OCI-LY7 (cell line): ENCODE data around the gene RINT1. TPM values are rescaled to one million over a fixed set of nuclear protein-coding genes. Genes with fewer than 3 reads are reported as not detected.

ENCODE experiments used
- Bru-seq: library from RNA; stranded (reverse); fragments of 400-500 nt; gene quantifications from one replicate; lab custom pipeline; 2021; lab: Mats Ljungman, UMichigan
- BruChase-seq, 2 experiments: library from RNA; stranded (reverse); fragments of 400-500 nt; gene quantifications; one replicate each; lab custom pipeline; 2021; lab: Mats Ljungman, UMichigan
- BruUV-seq: library from RNA; stranded (reverse); fragments of 400-500 nt; replicated peaks from 2 replicates; lab custom pipeline; 2021; lab: Mats Ljungman, UMichigan
- CTCF ChIA-PET: fragments of 300-600 bp; sonication (Branson Sonifier 250); formaldehyde crosslinking; loops from one replicate; lab custom pipeline; 2022; ENCODE audit warnings: antibody characterized with exemption; ENCODE audit not compliant: unreplicated experiment; lab: Charles Lee
- POLR2A ChIA-PET: fragments of 300-600 bp; sonication (Branson Sonifier 250); formaldehyde crosslinking; loops from one replicate; lab custom pipeline; 2022; ENCODE audit warnings: antibody characterized with exemption; lab: Charles Lee
- DNase-seq: peaks from one replicate; pipeline ENCODE4 v3.0.0-alpha.2; 2015; ENCODE audit warnings: low spot score
- H2AFZ ChIP-seq: fragments of 200-600 bp; sonication (generic), shearing (Covaris generic); 2 replicates; pipeline ENCODE4 v1.6.1; 2014; ENCODE audit warnings: mild to moderate bottlenecking, antibody characterized with exemption, low read length, moderate library complexity
- H3K27ac ChIP-seq: fragments of 200-600 bp; sonication (generic); 2 replicates; pipeline ENCODE4 v1.5.1; 2014; ENCODE audit warnings: mixed run types, low read depth, mild to moderate bottlenecking, moderate library complexity, low read length, inconsistent platforms; ENCODE audit not compliant: poor library complexity, severe bottlenecking
- H3K36me3 ChIP-seq: fragments of 200-600 bp; sonication (generic); 2 replicates; pipeline ENCODE4 v1.6.1; 2014; ENCODE audit warnings: mild to moderate bottlenecking, antibody characterized with exemption, low read length, moderate library complexity, mixed read lengths; ENCODE audit not compliant: insufficient read depth
- H3K4me1 ChIP-seq: fragments of 200-600 bp; sonication (generic); 2 replicates; pipeline ENCODE4 v1.5.1; 2014; ENCODE audit warnings: mild to moderate bottlenecking, low read length; ENCODE audit not compliant: insufficient read depth, poor library complexity, severe bottlenecking
- H3K4me2 ChIP-seq: fragments of 200-600 bp; sonication (generic); 2 replicates; pipeline ENCODE4 v1.6.1; 2014; ENCODE audit warnings: mild to moderate bottlenecking, low read length
- H3K4me3 ChIP-seq: fragments of 200-600 bp; sonication (generic); 2 replicates; pipeline ENCODE4 v1.5.1; 2014; ENCODE audit warnings: mild to moderate bottlenecking, low read depth, low read length; ENCODE audit not compliant: poor library complexity, severe bottlenecking
- H3K79me2 ChIP-seq: fragments of 200-600 bp; sonication (generic); 2 replicates; pipeline ENCODE4 v1.6.1; 2016; ENCODE audit warnings: low read depth, mild to moderate bottlenecking, low read length, moderate library complexity, mixed read lengths; ENCODE audit not compliant: insufficient read depth
- H3K9me2 ChIP-seq: fragments of 200-600 bp; sonication (generic); 2 replicates; pipeline ENCODE4 v1.6.1; 2016; ENCODE audit warnings: mild to moderate bottlenecking, low read length, mixed read lengths; ENCODE audit not compliant: insufficient read depth
- H3K9me3 ChIP-seq: fragments of 200-600 bp; sonication (generic); 2 replicates; pipeline ENCODE4 v1.6.1; 2014; ENCODE audit warnings: mild to moderate bottlenecking, mixed run types, low read length, mixed read lengths
- H4K20me1 ChIP-seq: fragments of 200-600 bp; sonication (generic); 2 replicates; pipeline ENCODE4 v1.6.1; 2014; ENCODE audit warnings: mild to moderate bottlenecking, antibody characterized with exemption, low read length, moderate library complexity, mixed read lengths; ENCODE audit not compliant: insufficient read depth
- CTCF ChIP-seq: fragments of 200-600 bp; sonication (generic); conservative IDR thresholded peaks from 2 replicates; pipeline ENCODE4 v1.5.1; 2014; ENCODE audit warnings: mild to moderate bottlenecking, antibody characterized with exemption, low read length, moderate library complexity, mixed read lengths
- EZH2phosphoT487 ChIP-seq: fragments of 200-600 bp; sonication (generic); IDR thresholded peaks from 2 replicates; pipeline ENCODE4 v1.6.1; 2018; ENCODE audit warnings: low read depth, borderline replicate concordance, mild to moderate bottlenecking, mixed run types, antibody characterized with exemption, low read length, moderate library complexity, mixed read lengths
- intact Hi-C: fragments of 100-400 bp; cut with micrococcal nuclease; formaldehyde crosslinking; loops from one replicate; pipeline ENCODE4 v1.10.0; 2022; ENCODE audit not compliant: unreplicated experiment
- long read RNA-seq: library from polyadenylated mRNA; stranded (forward); transcript quantifications from one replicate; pipeline ENCODE4 v2.0.0, GENCODE V29; 2022
- total RNA-seq, 2 experiments: library from RNA; depleted of rRNA in 1 of 2; stranded (reverse); fragments of >200 nt in 1 of 2; shearing (Covaris generic) in 1 of 2; gene quantifications; 2 replicates each; pipeline ENCODE4 v1.2.3, GENCODE V29; 2014 to 2022

The RINT1 gene
- total RNA-seq (2014; rRNA removed; shearing (Covaris generic)) (11.1 and 11.2 TPM in 2 replicates), total RNA-seq (2022) (23.9 and 27.8 TPM in 2 replicates), Bru-seq, nascent RNA (percentile 75 among the genes with signal in this experiment), BruChase-seq, experiment 1, labeled RNA remaining after a 6-hour chase (percentile 80 among the genes with signal in this experiment), BruChase-seq, experiment 2, labeled RNA remaining after a 2-hour chase (percentile 81 among the genes with signal in this experiment)
- long read RNA-seq, transcript RINT1-201 (15 exons, 2,976 nt), result major isoform, 63 of 88 reads
- long read RNA-seq, partial matches to known transcripts, result 5 of 88 reads
- long read RNA-seq, other reads (novel, unspliced or antisense), result 19 of 88 reads

- TF ChIP-seq EZH2phosphoT487 (no peak), CTCF (peak; percentile 85)
Observed at GRCh38 chr7:105531792-105532671, at the start of gene RINT1. RINT1 (plus strand) TSS chr7:105532201; CDS start chr7:105532316, 115 bp downstream.

DNA sequence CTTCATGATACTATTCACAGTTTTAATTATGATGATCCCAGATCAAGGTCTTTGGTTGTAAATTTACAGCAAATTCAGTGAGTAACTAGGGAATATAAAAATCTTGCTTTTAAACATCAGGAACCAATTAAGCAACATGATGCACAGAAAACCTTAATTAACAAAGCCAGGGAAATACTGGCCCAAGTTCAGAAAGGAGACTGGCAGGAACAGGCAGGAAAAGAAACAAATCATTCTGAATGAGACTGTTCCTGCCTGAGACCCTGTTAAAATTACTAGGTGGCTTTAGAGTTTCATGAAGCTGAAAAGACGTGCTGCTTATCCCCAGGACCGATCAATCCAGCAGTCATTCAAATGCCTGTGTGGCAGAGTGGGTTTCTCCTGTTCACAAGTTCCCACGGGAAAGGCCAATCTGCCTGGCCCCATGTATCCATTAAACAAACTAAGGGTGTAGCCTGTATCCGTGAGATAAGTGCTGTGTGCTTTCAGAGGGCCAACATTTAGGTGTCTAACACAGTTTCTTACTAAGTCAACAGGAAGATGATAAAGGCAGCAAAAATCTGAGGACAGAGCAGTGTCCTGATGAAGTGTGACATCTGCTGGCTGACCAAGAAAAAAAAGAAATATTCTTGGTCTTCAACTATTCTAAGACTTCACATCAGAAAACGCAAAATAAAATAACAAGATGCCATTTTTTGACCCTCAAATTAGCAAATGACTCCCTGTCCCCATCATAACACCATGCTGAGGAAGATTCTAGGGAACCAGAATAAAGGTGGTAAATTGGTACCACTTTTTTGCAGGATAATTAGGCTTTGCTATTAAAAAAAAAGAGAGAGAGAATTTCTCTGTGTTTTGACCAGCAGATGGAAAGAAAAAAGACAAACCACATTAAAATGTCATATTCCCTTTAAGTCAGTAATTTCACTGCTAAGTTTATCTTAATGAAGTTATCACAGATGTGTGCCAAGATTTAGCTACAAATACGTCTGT lies 44.1 kb upstream of the RINT1 start:
- Histone ChIP-seq H3K9me2 (no peaks in the 10 kb centered on the region), H3K4me3 (no peak overlapping the region), H3K79me2 (no peaks in the 10 kb centered on the region), H3K36me3 (peaks cover 10% of the 10 kb centered on the region), H4K20me1 (no peaks in the 10 kb centered on the region), H2AFZ (no peak overlapping the region), H3K27ac (no peak overlapping the region), H3K4me1 (no peaks in the 10 kb centered on the region), H3K9me3 (no peaks in the 10 kb centered on the region), H3K4me2 (no peak overlapping the region)
- intact Hi-C loops, result loop anchor here (1.0 kb wide), 1 partner anchor 565 kb away; no protein-coding TSS in a partner anchor
- POLR2A ChIA-PET, result no interaction called here
- peak; percentile 72 for TF ChIP-seq CTCF
- TF ChIP-seq EZH2phosphoT487, result no peak
- CTCF ChIA-PET, result interaction anchor here (1.0 kb wide), 1 partner anchor 8 kb away, joined by 3 read pairs; no protein-coding TSS in a partner anchor
- peak; percentile 33 for DNase-seq
- no TSS peak for BruUV-seq

More at GRCh38 chr7:105531792-105532671, at the start of gene RINT1:
- no peaks in the 10 kb centered on the region for H3K9me3 ChIP-seq
- peak within 1 kb of the TSS; percentile 80 for H3K4me3 ChIP-seq
- no TSS peak for BruUV-seq
- H3K4me1 ChIP-seq, result peaks cover 15% of the 10 kb centered on the region
- ChIA-PET POLR2A (interaction anchor here (0.5 to 3.1 kb wide), 23 partner anchors 10 to 1333 kb away, joined by 3 to 33 read pairs (median 3); partner anchors contain the start of gene PUS7), CTCF (no interaction called here)
- peak; percentile 95 for DNase-seq
- intact Hi-C loops, result loop anchor here (5.0 to 10.0 kb wide), 2 partner anchors 585 to 753 kb away; partner anchors contain the start of gene NAMPT
- H3K36me3 ChIP-seq, result peaks cover 29% of the 10 kb centered on the region
- peak within 1 kb of the TSS; percentile 64 for H3K27ac ChIP-seq
- H3K4me2 ChIP-seq, result peak within 1 kb of the TSS; percentile 93
- H2AFZ ChIP-seq, result peak within 1 kb of the TSS; percentile 95
- H3K79me2 ChIP-seq, result peaks cover 30% of the 10 kb centered on the region
- 0 out of 2 replicates have a peak, but pooled peaks cover 9% of the 10 kb centered on the region for H4K20me1 ChIP-seq
- no peaks in the 10 kb centered on the region for H3K9me2 ChIP-seq
